Hematopoietic multipotent progenitor cell treated with erythropoietin and hydrocortisone succinate and interleukin-3 and kit ligand, for 15 days (in vitro differentiated cells): ENCODE data around the gene TNS3.
A peak's percentile ranks its signal among the peaks of the same experiment; 100 is the strongest.

ENCODE experiments used
- DNase-seq: peaks from one replicate; pipeline ENCODE4 v3.0.0-alpha.2; 2015; ENCODE audit warnings: low spot score

TNS3 gene

DNA sequence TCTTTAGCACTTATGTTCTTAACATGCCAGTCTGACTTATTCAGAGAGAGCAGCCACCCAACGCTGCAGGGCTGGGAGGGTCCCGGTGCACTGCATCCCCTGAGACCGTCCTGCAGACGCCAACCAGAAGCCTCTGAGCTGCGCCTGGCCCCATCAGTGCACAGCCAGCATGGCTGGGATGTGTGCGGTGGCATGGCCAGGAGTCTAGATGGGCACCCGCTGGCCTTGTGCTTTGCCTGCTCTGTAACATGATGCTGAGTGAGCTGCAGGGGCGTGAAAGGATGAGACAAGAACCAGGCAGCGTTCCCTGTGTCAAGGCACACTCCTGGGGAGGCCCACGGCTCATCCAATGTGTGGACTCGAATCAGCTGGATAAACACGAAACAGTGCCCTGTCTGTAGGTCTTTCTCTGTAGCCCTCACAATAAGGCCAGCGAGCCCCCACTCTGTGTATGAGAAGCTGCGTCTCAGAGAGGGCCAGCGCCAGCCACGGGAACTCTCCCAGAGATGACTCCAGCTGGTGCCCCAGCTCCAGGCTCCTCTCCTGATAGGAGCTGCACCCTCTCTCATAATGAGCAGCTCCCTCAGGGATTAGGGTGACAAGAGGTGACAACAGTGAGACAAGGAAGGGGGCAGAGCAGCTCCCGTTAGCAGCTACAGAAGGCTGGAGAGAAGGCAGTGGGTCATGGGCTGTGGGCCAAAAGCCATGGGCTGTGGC is 96.8 kb downstream of the TNS3 start:
- no peak for DNase-seq

DNA sequence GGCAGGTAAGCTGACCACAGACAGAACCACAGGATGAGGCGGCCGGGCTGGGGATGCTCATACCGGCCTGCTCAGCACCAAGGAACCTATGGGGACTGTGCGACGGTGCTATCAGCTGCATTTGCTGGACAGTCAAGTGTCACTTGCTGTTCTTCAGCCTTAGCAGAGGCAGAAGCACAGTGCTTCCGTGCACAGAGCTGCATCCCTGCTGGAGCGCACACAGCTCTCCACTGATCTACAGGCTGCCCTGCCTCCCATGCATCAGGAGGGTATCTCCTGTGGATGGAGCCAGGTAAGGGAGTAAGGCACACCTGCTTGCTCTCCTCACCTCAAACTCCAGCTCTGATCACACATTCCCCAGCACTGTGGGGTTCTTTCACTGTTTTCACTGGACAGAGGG is 97.5 kb downstream of the TNS3 start:
- DNase-seq: no peak

DNA sequence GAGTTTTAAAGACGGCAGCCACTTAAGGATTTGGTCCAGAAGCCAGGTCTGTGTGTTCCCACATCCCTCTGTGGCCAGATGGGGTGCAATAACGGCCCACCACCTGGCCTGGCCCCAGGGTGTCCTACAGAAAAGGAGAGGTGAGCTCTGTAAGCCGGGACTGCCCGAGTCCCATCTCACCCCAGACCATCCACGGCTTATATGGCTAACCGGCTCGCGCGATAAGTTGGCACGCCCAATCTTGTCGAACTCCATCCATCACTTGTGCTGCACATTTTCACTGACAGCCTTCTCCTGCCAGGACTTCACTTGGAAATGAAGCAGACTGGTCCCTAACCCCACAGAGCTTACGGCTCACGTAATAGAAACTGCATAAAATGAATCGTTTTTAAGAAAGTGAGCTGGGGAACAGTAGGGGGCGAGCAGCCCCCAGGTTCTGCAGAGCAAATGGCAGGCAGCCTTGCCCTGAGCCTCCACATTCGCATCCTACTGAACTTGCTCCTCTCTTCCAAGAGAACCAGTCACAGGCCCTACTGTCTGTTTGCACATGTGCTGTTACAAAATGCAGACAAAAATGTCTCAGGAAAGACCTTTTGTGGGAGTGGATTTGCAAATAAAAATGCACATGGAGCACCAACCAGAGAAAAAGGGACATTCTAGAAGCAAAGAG is 98.2 kb downstream of the TNS3 start:
- no peak for DNase-seq

DNA sequence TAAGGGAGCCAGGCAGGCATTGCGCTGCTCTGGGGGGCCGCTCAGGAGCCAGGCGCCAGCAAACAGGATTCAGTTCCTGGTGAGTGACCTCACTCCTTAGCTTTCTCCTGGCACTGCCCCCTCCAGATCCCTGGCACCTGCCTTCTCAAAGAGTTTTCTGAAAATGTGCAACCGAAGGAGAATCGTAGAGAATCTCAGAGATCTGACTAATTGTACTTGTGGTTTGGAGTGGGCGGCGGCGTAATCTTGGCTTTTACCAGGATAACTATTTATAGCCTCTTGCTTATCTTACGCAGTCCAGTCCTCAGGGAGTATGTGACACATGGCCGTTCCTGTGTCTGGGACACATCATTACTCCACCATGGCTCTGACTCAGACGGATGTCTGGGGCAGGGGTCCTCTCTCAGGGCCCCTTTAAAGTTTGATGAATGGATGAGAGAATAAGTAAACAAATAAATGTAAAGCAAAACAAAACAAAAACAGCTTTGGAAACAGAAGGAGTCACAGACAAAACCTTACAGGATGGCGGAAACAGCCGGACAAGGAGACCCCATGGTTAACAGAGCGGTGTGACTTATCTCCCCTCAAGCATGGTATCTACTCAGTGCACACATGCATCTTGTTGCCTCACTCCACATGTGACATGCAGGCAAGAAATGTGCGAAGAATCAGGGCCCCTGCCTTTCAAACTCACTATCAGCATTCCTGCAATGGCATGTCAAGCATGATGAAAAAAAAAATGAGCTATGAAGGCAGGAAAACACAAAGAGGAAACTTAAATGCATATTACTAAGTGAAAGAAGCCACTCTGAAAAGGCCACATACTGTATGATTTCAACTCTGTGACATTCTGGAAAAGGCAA is 99.7 kb downstream of the TNS3 start:
- DNase-seq: peak; percentile 35

DNA sequence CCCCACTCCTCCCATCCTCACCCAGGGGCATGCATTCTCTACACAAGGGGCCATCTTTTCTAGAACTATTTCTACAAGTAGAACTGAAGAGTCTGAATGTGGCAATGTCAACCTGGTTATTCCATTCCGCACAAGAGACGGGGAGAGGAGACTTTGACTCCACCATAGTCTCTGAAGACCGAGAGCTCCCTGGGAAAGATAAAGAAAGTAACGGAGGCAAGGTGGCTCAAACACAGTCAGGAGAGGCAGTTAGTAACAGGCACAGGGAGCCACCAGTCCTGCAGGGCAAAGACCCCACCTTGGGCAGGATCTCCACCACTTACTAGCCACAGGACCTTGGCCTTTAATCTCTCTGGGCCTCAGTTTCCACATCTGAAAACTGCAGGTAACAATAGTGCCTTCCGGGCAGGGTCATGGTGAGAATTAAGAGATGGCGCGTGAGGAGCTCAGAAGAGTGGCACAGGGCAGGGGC is 100.3 kb downstream of the TNS3 start:
- DNase-seq: no peak

DNA sequence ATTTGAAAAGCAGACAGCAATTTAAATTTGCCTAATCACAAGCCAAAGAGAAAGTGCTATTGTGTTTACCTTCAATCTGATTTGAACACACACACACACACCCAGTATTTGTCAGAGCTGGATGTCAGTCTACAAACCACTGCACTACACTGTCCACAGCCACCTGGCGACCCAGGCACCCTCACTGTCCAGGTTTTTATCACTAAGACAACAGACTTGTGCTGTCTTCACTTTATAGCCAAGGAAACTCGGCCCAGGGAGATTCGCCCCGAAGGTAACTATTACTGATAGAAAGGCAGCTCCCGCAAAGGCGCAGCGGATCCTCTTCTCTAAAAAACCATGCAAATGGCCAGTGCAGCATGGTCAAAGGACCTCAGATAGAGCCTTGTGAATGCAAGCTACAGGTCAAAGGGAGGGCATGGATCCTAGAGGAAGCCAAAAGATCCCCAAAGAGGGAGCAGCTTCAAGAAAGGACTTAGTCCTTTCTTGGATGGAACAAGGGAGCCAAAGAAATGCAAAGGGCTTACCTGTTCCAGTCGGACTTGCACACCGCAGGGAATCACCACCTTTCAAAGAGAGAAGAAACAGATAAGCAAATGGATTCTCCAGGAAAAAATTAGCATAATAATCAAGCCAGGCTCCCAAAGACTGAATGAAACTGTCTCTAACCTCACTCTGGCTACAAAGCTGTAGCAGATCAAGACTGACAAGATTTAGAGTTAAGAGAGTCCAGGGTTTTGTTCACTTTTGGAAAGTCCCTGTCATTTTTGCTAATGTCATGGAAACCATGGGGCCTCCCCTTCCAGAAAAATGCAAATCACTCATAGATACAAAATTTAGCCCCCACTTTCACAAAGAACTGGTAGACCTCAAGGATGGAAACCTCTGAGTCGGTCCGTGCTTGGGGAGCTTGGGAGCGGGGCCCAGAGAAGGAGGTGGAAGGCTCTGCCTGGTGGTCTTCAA is 101.1 kb downstream of the TNS3 start:
- no peak for DNase-seq

DNA sequence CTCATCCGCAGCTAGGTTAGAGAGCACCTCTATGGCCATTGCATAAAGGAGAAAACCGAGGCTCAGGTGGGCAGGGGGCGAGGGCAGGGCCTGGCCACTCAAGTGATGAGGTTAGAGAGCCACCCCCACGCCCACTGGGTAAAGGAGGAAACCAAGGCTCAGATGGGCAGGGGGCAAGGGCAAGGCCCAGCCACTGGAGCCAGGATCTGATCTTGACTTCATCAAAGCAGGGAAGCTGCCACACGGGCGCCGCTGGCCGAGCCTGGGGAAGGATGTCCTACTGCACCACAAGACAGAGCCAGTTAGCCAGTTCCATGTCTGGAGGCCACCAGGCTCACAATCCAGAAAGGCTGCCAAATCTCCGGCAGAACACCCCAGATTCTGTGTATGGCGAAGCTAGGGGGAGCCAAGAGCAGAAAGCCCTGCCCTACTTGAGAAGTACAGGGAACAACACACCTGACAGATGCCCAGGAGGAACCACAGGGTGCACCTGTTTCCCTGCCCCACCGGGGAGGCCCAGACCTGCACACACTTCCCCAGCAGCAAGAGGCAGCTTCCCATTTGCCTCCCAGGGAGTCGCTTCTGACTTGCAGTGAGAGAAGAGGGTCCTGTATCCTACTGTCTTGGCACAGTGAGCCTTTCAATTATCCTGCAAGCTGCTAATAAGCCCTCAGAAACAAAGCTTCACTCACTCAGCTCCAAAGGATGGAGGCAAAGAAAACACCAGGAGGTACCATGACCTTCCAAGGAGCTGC is 101.9 kb downstream of the TNS3 start:
- DNase-seq: no peak

DNA sequence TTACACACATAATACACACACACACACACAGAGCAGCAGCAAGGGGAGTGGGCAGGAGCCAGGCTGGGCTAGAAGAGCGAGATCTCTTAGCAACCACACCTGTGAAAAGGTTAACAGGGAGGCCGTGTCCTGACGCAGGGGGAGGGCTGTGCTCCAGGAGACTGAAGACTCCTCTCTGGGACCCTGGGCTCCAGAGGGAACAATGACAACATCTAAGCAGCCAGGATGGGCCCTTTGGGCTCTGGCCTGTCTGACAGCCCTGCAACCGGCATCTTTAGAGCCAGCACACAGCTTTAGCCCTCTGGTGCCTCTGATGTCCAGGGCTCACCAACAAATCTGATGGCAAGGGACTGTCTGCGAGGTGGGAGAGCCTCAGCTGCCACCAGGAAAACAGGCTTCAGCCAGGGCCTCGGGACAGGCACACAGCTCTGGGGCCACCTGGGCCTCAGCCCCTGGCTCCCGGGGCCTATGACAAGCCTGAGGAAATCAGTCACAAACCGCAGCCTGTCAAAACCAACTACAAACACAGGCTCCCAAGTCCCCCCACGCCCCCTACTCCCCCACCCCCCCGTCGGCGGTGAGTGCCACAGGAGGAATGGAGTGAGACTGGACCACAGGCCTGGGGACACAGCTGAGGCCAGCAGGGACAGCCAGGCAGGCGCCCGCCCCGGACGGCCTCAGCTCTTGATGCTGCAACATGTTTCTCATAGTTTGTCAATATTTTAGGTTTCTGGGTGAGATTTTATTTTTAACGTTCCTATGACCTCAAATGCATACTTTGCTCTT is 102.8 kb downstream of the TNS3 start:
- no peak for DNase-seq

DNA sequence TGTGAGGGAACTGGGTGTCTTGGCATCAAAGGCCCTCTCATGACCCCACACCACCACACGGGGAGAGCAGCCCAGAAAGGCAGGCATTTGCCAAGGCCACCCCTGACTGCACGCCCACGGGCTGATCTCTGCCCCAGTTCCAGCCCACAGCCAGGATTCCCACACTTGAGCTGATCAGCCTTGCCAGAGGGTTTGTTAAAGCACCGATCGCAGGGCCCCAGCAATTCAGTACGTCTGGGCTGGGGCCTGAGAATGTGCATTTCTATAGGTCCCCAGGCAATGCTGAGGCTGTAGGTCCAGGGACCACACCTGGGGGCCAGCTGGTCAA is 103.9 kb downstream of the TNS3 start:
- DNase-seq: no peak

DNA sequence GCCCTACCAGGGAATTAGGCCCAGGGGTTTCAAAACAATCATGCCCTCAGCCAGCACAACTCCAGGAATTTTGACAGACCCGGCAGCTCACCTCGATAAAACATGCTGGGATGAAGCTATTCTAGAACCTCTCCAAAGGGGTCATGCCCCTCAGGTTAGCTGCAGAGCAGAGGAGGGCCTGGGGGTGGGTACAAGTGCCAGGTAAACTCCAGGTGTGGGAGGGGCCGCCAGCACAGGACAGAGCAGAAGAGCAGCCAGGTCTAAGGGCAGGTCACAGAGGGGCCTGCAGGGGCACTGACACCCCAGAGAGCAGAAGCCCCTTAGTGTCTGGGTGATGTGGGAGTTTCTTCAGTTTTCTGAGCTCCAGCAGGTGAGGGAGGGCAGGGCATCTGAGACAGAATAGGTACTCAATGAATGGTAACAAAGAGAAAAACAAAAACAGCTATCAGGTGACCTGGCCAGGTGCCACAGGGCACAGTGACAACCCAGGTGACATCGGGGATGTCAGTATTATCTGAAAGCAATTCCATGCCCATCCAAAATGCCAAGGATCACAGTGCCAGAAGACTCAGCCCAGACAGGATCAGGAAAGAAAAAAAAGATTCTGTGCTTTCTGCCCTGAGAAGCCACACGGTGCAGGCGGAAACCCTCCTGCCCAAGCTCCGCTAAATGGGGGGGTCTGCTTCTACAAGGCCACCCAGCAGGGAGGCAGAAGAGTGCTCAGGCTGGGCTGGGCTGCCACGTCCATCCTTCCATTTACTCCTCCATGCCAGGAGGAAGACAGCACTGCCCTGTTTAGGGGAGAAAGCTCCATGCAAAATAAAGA is 104.5 kb downstream of the TNS3 start:
- DNase-seq: no peak

DNA sequence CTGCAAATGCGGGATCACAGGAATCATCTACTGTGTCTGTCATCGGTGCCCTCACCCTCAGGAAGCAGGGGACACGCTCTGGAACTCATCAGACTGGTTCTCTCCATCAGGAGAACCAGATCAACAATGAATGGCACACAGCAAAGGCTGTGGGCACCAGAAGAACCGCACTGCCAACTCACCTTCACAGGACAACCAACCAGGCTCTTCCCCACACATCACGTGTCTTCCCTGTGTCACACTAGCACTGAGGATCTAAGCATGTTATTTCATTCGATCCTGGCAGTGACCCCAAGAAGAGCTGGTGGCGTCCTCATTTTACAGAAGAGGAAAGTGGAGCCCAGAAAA is 106.1 kb downstream of the TNS3 start:
- no peak for DNase-seq

DNA sequence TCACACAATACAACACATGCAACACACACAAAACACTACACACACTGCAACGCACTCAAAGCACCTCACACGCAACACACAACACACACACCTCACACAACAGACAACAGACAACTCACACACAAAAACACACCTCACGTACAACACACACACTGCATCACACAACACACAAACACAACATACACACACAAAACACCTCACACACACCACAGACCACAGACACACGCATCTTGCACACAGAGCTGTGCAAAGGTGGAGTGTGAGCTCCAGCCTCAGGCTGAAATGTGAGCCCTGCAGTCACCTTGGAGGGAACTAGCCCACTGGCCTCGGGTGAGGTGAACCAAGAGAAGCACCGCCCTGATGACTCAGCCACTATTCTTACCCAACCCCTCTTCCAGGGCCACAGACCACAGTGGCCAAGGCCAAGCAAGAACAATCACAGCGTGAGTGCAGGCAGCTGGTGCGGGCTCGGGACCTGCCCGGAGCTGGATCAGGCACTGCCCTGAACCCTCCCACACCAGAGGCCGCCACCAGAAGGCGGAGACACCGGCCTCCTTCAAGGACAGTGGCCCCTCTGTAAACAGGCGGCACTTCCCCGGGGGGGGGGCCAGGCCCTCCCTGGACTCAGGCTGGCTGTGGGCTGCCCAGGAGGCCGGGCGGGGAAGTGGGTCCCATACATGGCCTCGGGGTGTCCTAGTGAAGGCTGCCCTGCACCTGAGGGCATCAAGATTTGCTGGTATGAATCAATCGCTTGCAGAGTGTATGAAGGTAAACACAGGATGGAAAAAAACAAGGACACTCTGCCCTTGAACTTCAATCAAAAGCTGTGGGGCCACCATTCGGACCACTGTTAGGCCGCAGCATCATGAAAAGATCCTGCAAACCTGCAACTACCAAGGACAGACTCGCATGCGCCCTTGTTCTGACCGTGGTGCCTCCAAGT is 106.7 kb downstream of the TNS3 start:
- DNase-seq: peak; percentile 41

DNA sequence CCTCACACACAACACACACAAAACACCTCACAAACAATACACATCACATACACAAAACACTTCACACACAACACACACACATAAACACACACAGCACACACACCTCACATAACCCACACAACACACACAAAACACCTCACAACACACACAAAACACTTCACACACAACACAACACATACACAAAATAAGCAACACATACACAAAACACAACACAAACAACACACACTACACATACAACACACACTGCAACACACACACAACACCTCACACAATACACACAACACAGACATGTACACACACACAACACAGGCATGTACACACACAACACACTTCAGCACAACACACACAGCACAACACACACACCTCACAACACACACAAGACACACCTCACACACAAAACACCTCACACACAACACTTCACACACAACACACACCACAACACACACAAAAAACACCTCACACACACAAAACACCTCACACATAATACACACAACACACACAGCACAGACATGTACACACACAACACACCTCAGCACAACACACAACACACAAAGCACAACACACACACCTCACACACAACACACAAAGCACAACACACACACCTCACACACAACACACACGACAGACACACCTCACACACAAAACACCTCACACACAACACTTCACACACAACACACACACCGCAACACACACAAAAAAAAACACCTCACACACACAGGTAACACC is 107.5 kb downstream of the TNS3 start:
- DNase-seq: no peak

DNA sequence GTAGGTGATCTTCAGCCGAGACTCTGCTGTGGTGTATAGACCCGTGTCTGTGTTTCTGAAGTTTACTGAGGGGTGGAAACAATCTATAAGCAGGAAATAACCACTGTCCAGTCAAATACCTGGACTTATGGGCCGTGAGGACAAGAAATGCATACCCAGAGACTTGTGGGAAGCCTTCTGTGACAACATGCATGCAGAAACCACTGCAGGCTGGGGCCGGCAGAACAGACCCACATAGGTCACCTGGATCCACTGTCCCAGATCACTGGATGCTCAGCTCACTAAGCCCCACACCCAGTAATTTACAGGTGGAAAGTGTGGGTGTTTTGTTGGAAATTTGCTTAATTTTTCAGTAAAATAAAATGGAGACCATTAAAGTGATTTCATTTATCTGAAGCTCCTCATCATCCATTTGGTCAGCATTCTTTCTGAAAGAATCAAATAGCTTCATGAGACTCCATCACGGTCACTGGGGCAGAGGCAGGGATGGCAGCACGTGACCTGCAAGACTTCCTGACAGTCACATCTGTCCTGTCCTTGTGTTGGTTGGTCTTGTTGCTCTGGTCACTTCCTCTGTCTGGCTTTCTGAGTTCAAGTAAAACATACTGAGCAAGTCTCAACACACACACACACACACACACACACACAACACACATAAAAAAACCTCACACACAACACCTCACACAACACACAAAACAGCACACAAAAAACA is 108.3 kb downstream of the TNS3 start:
- DNase-seq: no peak

DNA sequence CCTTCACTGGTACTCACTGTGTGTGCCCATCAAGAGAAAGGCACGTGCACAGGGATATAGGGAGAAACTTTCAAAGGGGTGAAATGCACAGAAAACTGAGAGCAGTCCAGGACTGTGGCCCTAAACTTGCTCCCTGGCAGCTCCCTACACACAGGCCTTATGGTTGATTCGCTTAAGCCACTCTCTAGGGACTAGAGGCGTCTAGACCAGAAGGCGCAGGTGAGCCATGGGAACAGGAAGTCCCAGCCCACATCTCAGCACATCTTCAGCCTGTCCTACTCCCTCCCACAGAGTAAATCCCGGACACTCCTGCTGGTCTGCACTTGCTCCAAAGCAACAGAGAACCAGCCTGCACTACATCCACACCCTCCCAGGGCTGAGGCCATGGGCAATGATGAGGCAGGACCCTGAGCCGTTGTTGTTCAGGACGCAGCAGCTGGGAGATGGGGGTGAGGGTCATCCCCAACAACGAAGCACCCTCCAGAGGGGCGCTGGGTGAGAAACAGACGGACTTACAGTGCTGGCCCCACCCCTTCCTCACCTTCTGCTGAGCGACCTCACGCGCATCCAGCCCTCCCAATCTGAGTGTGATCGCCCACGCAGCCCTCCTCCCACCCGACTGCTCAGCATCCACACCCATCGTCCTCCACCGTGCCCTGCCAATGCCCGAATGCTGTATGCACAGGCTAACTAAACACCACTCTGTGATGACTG is 109.3 kb downstream of the TNS3 start:
- no peak for DNase-seq

DNA sequence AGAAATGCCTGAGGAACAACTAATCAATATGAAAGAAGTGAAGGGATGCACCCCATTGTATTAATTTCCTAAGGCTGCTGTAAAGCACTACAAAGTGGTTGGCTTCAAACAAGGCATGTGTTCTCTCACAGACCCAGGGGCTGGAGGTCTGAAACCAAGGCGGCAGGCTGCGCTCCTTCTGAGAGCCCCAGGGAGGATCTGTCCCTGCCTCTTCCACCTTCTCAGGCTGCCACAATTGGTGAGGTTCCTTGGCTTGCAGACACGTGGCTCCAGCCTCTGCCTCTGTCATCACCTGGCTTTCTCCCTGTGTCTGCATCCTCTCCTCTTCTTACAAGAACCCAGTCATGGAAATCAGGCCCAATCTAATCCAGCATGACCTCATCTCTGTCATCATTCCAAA is 110.1 kb downstream of the TNS3 start:
- DNase-seq: no peak
